ENCODE data around the gene TRAPPC11. TPM values are rescaled to one million over a fixed set of nuclear protein-coding genes. Genes with fewer than 3 reads are reported as not detected.

Gene TRAPPC11
- total RNA-seq, 1 experiment from 2014 or later: 36.3 TPM

GRCh38 chr4:183631577-183632198 is 27.4 kb upstream of the TRAPPC11 start:
- H3K27ac ChIP-seq: no peak overlapping the region
- no peaks in the 10 kb centered on the region for H3K27me3 ChIP-seq (replicated peaks)
- no peaks in the 10 kb centered on the region for H3K9me3 ChIP-seq (replicated peaks)
- H3K4me3 ChIP-seq: no peak overlapping the region
- H3K36me3 ChIP-seq: no peaks in the 10 kb centered on the region
- peaks cover 6% of the 10 kb centered on the region for H3K4me1 ChIP-seq (replicated peaks)
- no peak for DNase-seq (ENCODE audit: low read depth in 1 of 2, low spot score in 2 of 2)

- Histone ChIP-seq H3K27ac (no peak overlapping the region), H3K9me3 (replicated peaks) (no peaks in the 10 kb centered on the region), H3K36me3 (no peaks in the 10 kb centered on the region), H3K4me3 (no peak overlapping the region), H3K4me1 (replicated peaks) (peaks cover 16% of the 10 kb centered on the region), H3K27me3 (replicated peaks) (no peaks in the 10 kb centered on the region)
- no peak for DNase-seq (ENCODE audit: low read depth in 1 of 2, low spot score in 2 of 2)
Observed at GRCh38 chr4:183632689-183633088, 26.4 kb upstream of the TRAPPC11 start.

- H3K4me3 ChIP-seq: no peak overlapping the region
- H3K36me3 ChIP-seq: no peaks in the 10 kb centered on the region
- H3K9me3 ChIP-seq (replicated peaks): no peaks in the 10 kb centered on the region
- H3K27ac ChIP-seq: no peak overlapping the region
- DNase-seq (ENCODE audit: low read depth in 1 of 2, low spot score in 2 of 2): peak in 1 of 2 experiments; percentile 4
- H3K4me1 ChIP-seq (replicated peaks): peaks cover 25% of the 10 kb centered on the region
- H3K27me3 ChIP-seq (replicated peaks): no peaks in the 10 kb centered on the region
Observed at GRCh38 chr4:183633476-183634400, 25.4 kb upstream of the TRAPPC11 start.

- Histone ChIP-seq H3K4me1 (replicated peaks) (peaks cover 32% of the 10 kb centered on the region), H3K27ac (no peak overlapping the region), H3K9me3 (replicated peaks) (no peaks in the 10 kb centered on the region), H3K27me3 (replicated peaks) (no peaks in the 10 kb centered on the region), H3K36me3 (no peaks in the 10 kb centered on the region), H3K4me3 (no peak overlapping the region)
- no peak for DNase-seq (ENCODE audit: low read depth in 1 of 2, low spot score in 2 of 2)
Observed at GRCh38 chr4:183635321-183635720, 23.8 kb upstream of the TRAPPC11 start.

- no peak overlapping the region for H3K4me3 ChIP-seq
- no peak for DNase-seq (ENCODE audit: low read depth in 1 of 2, low spot score in 2 of 2)
- no peaks in the 10 kb centered on the region for H3K9me3 ChIP-seq (replicated peaks)
- H3K27me3 ChIP-seq (replicated peaks): no peaks in the 10 kb centered on the region
- H3K4me1 ChIP-seq (replicated peaks): peaks cover 32% of the 10 kb centered on the region
- no peaks in the 10 kb centered on the region for H3K36me3 ChIP-seq
- H3K27ac ChIP-seq: no peak overlapping the region
Observed at GRCh38 chr4:183635741-183636140, 23.4 kb upstream of the TRAPPC11 start.

GRCh38 chr4:183636503-183636902 is 22.6 kb upstream of the TRAPPC11 start:
- H3K27me3 ChIP-seq (replicated peaks): no peaks in the 10 kb centered on the region
- peak overlapping the region; percentile 17; the same call in 1 of the 2 replicates for H3K4me3 ChIP-seq
- H3K36me3 ChIP-seq: peaks cover 3% of the 10 kb centered on the region; the same call in 1 of the 2 replicates
- H3K4me1 ChIP-seq (replicated peaks): peaks cover 32% of the 10 kb centered on the region
- peak overlapping the region; percentile 46 for H3K27ac ChIP-seq
- H3K9me3 ChIP-seq (replicated peaks): no peaks in the 10 kb centered on the region
- DNase-seq (ENCODE audit: low read depth in 1 of 2, low spot score in 2 of 2): peak in 1 of 2 experiments; percentile 46

- Histone ChIP-seq H3K4me1 (replicated peaks) (peaks cover 32% of the 10 kb centered on the region), H3K4me3 (peak overlapping the region; percentile 17; the same call in 1 of the 2 replicates), H3K27me3 (replicated peaks) (no peaks in the 10 kb centered on the region), H3K36me3 (peaks cover 3% of the 10 kb centered on the region; the same call in 1 of the 2 replicates), H3K9me3 (replicated peaks) (no peaks in the 10 kb centered on the region), H3K27ac (peak overlapping the region; percentile 46)
- no peak for DNase-seq (ENCODE audit: low read depth in 1 of 2, low spot score in 2 of 2)
Observed at GRCh38 chr4:183636923-183637322, 22.2 kb upstream of the TRAPPC11 start.

- H3K4me1 ChIP-seq (replicated peaks): peaks cover 32% of the 10 kb centered on the region
- H3K36me3 ChIP-seq: peaks cover 4% of the 10 kb centered on the region
- H3K9me3 ChIP-seq (replicated peaks): no peaks in the 10 kb centered on the region
- no peaks in the 10 kb centered on the region for H3K27me3 ChIP-seq (replicated peaks)
- no peak overlapping the region for H3K4me3 ChIP-seq
- DNase-seq (ENCODE audit: low read depth in 1 of 2, low spot score in 2 of 2): peak in 1 of 2 experiments; percentile 34
- peak overlapping the region; percentile 21 for H3K27ac ChIP-seq
Observed at GRCh38 chr4:183637461-183637860, 21.6 kb upstream of the TRAPPC11 start.

- no peak overlapping the region; the same call in 1 of the 2 replicates for H3K27ac ChIP-seq
- peak in 1 of 2 experiments; percentile 43 for DNase-seq (ENCODE audit: low read depth in 1 of 2, low spot score in 2 of 2)
- H3K36me3 ChIP-seq: peaks cover 6% of the 10 kb centered on the region
- no peaks in the 10 kb centered on the region for H3K27me3 ChIP-seq (replicated peaks)
- no peaks in the 10 kb centered on the region for H3K9me3 ChIP-seq (replicated peaks)
- H3K4me1 ChIP-seq (replicated peaks): peaks cover 32% of the 10 kb centered on the region
- no peak overlapping the region for H3K4me3 ChIP-seq
Observed at GRCh38 chr4:183638436-183638835, 20.7 kb upstream of the TRAPPC11 start.

- Histone ChIP-seq H3K36me3 (peaks cover 11% of the 10 kb centered on the region), H3K9me3 (replicated peaks) (no peaks in the 10 kb centered on the region), H3K27ac (no peak overlapping the region), H3K4me1 (replicated peaks) (peaks cover 32% of the 10 kb centered on the region), H3K27me3 (replicated peaks) (no peaks in the 10 kb centered on the region), H3K4me3 (no peak overlapping the region)
- DNase-seq (ENCODE audit: low read depth in 1 of 2, low spot score in 2 of 2): no peak
Observed at GRCh38 chr4:183639291-183639690, 19.8 kb upstream of the TRAPPC11 start.

GRCh38 chr4:183645326-183645725 is 13.8 kb upstream of the TRAPPC11 start:
- Histone ChIP-seq H3K4me3 (no peak overlapping the region), H3K27me3 (replicated peaks) (no peaks in the 10 kb centered on the region), H3K9me3 (replicated peaks) (no peaks in the 10 kb centered on the region), H3K27ac (no peak overlapping the region), H3K4me1 (replicated peaks) (no peaks in the 10 kb centered on the region), H3K36me3 (peaks cover 42% of the 10 kb centered on the region)
- DNase-seq (ENCODE audit: low read depth in 1 of 2, low spot score in 2 of 2): no peak

GRCh38 chr4:183657564-183657963 is 1.5 kb upstream of the TRAPPC11 start:
- H3K36me3 ChIP-seq: peaks cover 19% of the 10 kb centered on the region
- no peaks in the 10 kb centered on the region for H3K9me3 ChIP-seq (replicated peaks)
- H3K27ac ChIP-seq: no peak overlapping the region
- no peak for DNase-seq (ENCODE audit: low read depth in 1 of 2, low spot score in 2 of 2)
- no peaks in the 10 kb centered on the region for H3K27me3 ChIP-seq (replicated peaks)
- peaks cover 6% of the 10 kb centered on the region; the same call in 1 of the 2 replicates for H3K4me1 ChIP-seq (replicated peaks)
- peak overlapping the region; percentile 97 for H3K4me3 ChIP-seq

GRCh38 chr4:183658362-183659028 is 598 bp upstream of the TRAPPC11 start:
- H3K36me3 ChIP-seq: peaks cover 14% of the 10 kb centered on the region
- peak overlapping the region; percentile 75 for H3K27ac ChIP-seq
- DNase-seq (ENCODE audit: low read depth in 1 of 2, low spot score in 2 of 2): peak in 1 of 2 experiments; percentile 57
- H3K9me3 ChIP-seq (replicated peaks): no peaks in the 10 kb centered on the region
- H3K4me3 ChIP-seq: peak overlapping the region; percentile 97
- no peaks in the 10 kb centered on the region for H3K27me3 ChIP-seq (replicated peaks)
- peaks cover 6% of the 10 kb centered on the region; the same call in 1 of the 2 replicates for H3K4me1 ChIP-seq (replicated peaks)
